Fibroblast of peridontal ligament (primary cell): Measurements from ENCODE around the gene RASSF7.

Experiments used
- DNase-seq: peaks from one replicate; pipeline ENCODE4 v3.0.0-alpha.2; 2010; ENCODE audit errors: extremely low read depth

Gene RASSF7

DNA sequence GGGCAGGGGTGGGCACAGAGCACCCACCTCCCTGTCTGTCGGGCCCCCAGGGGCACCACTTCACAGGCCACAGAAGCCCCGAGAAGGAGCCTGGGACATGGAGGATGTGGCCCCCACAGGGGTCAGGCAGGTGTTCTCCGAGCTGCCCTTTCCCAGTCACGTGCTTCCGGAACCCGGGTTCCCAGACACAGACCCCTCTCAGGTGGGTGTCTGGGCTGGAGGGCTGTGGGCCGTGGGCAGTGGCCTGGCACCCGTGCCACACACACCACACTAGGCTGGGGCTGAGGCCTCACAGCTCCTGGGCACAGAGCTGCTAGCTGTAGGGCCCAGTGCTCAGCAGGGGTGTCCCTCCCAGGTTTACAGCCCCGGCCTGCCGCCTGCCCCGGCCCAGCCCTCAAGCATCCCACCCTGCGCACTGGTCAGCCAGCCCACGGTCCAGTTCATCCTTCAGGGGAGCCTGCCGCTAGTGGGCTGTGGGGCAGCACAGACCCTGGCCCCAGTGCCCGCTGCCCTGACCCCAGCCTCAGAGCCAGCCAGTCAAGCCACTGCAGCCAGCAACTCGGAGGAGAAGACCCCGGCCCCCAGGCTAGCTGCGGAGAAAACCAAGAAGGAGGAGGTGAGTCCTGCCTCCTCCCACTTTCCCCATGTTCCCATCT, 49.5 kb downstream of the RASSF7 start:
- DNase-seq, result no peak

GRCh38 chr11:611001-611996, 50.5 kb downstream of the RASSF7 start:
- no peak for DNase-seq

GRCh38 chr11:612201-612960, 51.6 kb downstream of the RASSF7 start:
- no peak for DNase-seq

- no peak for DNase-seq
Measured at GRCh38 chr11:612961-613300, 52.2 kb downstream of the RASSF7 start.

DNA sequence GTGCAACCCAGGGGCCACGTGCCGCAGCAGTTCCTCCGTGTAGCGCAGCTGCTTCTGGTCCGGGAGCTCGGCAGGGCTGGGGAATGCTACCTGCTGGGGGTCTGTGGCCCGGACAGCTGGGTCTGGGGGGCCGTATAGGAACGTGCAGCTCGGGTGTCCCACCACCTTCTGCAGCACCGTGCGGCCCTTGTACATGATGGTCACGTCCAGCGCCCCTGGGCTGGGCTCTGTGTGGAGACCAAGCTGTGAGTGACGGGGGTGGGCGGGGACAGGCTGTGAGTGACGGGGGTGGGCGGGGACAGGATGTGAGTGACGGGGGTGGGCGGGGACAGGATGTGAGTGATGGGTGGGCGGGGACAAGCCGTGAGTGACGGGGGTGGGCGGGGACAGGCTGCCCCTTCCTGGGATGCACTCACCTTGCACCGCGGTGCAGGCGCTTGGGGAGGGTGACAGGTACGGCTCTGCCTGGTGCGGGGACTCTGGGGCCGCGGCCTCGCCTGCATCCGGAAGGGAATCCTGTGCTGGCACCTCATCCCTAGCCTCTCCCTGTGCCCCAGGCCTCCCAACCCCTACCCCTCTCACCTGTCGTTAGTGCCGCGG, 52.7 kb downstream of the RASSF7 start:
- DNase-seq, result no peak
